Measurements from ENCODE around the gene PCDHGA4. TPM values are rescaled to one million over a fixed set of nuclear protein-coding genes. Genes with fewer than 3 reads are reported as not detected.
A peak's percentile ranks its signal among the peaks of the same experiment; 100 is the strongest.

The PCDHGA4 gene
- polyA plus RNA-seq, 1 experiment, result 4.0 TPM

DNA sequence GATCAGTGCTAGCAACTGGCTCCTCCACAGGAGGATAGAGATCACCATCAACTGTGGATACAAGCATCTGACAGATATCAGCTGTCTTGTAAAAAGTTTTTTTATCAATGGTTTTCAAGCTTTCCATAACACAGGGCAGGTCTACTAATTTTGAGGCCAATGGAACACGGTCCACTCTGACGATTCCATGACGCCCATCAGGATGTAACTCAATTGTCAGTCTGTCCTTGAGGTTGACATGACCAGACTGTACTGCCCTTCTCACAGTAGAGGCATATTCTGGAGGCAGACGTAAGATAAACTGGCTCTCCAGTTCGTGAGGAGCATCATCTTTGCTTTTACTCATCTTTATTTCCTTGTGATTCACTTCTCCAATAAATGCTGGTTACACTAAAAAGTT, 35.1 kb upstream of the PCDHGA4 start:
- H3K36me3 ChIP-seq (ENCODE audit: control insufficient read depth, insufficient read depth, low read length), result peaks cover 2% of the 10 kb centered on the region
- no peaks in the 10 kb centered on the region for H3K27me3 ChIP-seq (ENCODE audit: control insufficient read depth, insufficient read depth, low read length)
- POLR2A ChIA-PET, result interaction anchor here (1.5 kb wide), 1 partner anchor 9 kb away, joined by 4 read pairs; no protein-coding TSS in a partner anchor
- CTCF ChIA-PET, result interaction anchor here (0.8 to 11.7 kb wide), 20 partner anchors 10 to 299 kb away, joined by 3 to 85 read pairs (median 4); partner anchors contain the start of genes DIAPH1, PCDHB9, PCDHGA1 and PCDHGA10
- TF ChIP-seq, protein P1, sequence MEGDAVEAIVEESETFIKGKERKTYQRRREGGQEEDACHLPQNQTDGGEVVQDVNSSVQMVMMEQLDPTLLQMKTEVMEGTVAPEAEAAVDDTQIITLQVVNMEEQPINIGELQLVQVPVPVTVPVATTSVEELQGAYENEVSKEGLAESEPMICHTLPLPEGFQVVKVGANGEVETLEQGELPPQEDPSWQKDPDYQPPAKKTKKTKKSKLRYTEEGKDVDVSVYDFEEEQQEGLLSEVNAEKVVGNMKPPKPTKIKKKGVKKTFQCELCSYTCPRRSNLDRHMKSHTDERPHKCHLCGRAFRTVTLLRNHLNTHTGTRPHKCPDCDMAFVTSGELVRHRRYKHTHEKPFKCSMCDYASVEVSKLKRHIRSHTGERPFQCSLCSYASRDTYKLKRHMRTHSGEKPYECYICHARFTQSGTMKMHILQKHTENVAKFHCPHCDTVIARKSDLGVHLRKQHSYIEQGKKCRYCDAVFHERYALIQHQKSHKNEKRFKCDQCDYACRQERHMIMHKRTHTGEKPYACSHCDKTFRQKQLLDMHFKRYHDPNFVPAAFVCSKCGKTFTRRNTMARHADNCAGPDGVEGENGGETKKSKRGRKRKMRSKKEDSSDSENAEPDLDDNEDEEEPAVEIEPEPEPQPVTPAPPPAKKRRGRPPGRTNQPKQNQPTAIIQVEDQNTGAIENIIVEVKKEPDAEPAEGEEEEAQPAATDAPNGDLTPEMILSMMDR (IDR thresholded peaks at IDR 0.05; ENCODE audit: insufficient read depth, low read depth, low read length), result no peak
- no peak for DNase-seq (ENCODE audit: low read depth)
- peak overlapping the region; percentile 73 for H3K4me3 ChIP-seq (ENCODE audit: low read depth, low read length)

DNA sequence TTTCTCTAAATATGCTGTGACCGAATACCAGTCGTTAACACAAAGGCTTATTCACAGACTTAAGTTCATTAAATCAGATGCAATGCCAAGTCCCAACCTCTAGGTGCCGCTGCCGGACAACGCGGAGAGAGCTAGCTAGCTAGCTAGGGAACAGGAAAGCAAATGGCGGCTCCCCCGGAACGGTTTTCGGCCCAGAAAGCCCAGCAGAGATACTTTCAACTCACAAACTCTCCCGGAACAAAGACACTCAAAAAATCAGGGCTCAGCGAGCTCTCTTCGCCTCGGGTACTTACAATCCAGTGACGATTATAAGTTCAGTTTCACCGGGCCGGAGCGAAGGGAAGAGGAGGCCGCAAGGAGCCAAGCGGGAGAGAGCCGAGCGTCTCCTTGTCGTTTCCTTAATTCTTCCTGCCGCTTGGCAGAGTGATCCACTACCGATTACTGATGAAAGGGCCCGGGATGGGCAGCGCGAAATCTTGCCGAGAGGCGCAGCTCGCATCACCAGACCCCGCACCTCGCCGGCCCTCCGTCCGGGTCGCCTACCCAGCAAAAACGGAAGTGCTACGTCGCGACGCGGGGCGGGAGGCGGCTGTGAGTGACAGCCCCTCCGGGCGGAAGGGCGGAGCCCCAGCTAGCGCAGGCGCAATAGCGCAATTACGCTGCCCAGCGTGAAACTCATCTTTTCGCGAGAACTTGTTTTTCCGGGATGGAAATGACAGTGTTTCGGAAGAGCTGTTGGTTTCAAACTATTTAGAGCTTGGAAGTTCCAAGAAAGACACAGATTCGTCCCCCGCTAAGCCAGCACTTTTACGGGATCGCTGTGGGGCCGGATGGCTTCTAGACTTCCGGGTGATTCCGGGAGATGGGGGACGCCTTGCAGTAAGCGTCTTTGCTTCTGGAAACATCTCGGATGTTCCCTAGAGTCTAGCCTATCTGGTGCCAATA, 34.3 kb upstream of the PCDHGA4 start, which contains the start of gene TAF7:
Gene TAF7, minus strand, starts transcription at position 560 of the 945 bp plus-strand sequence. CDS start 740 bp downstream, outside the sequence.
- ChIA-PET CTCF (interaction anchor here (0.8 to 11.7 kb wide), 25 partner anchors 10 to 298 kb away, joined by 3 to 85 read pairs (median 4); partner anchors contain the start of genes DIAPH1, PCDHB9, PCDHGA1 and PCDHGA10), POLR2A (interaction anchor here (0.5 to 1.5 kb wide), 3 partner anchors 8 to 242 kb away, joined by 3 to 4 read pairs (median 4); partner anchors contain the start of gene PCDHGA1)
- DNase-seq (ENCODE audit: low read depth), result peak; percentile 63
- Histone ChIP-seq H3K36me3 (ENCODE audit: control insufficient read depth, insufficient read depth, low read length) (peaks cover 2% of the 10 kb centered on the region), H3K4me3 (ENCODE audit: low read depth, low read length) (peak within 1 kb of the TSS; percentile 73), H3K27me3 (ENCODE audit: control insufficient read depth, insufficient read depth, low read length) (no peaks in the 10 kb centered on the region)
- TF ChIP-seq, protein P1 (IDR thresholded peaks at IDR 0.05; ENCODE audit: insufficient read depth, low read depth, low read length), result peak; percentile 86

DNA sequence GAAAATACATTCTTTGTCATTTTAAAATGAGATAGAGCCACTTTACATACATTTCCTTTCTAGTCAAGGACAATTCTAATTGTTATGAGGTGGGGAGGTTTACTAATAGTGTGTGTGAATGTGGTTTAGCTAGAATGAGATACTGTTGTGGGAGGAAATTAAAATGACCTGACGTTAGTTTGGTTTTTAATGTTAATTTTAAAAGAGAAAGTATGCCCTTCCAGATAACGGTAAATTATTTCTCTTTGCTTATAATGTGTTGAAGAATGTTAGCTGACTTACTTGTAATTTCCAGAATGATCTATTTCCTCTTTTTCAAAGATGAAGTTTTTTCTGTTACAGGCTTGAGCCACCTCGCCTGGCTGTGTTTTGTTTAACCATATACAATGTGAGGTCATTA, 32.6 kb upstream of the PCDHGA4 start:
- ChIA-PET CTCF (interaction anchor here (1.8 to 11.7 kb wide), 2 partner anchors 9 to 241 kb away, joined by 6 to 85 read pairs; no protein-coding TSS in a partner anchor), POLR2A (no interaction called here)
- Histone ChIP-seq H3K27me3 (ENCODE audit: control insufficient read depth, insufficient read depth, low read length) (no peaks in the 10 kb centered on the region), H3K36me3 (ENCODE audit: control insufficient read depth, insufficient read depth, low read length) (peaks cover 2% of the 10 kb centered on the region), H3K4me3 (ENCODE audit: low read depth, low read length) (no peak overlapping the region)
- no peak for DNase-seq (ENCODE audit: low read depth)
- TF ChIP-seq, protein P1 (IDR thresholded peaks at IDR 0.05; ENCODE audit: insufficient read depth, low read depth, low read length), result no peak

DNA sequence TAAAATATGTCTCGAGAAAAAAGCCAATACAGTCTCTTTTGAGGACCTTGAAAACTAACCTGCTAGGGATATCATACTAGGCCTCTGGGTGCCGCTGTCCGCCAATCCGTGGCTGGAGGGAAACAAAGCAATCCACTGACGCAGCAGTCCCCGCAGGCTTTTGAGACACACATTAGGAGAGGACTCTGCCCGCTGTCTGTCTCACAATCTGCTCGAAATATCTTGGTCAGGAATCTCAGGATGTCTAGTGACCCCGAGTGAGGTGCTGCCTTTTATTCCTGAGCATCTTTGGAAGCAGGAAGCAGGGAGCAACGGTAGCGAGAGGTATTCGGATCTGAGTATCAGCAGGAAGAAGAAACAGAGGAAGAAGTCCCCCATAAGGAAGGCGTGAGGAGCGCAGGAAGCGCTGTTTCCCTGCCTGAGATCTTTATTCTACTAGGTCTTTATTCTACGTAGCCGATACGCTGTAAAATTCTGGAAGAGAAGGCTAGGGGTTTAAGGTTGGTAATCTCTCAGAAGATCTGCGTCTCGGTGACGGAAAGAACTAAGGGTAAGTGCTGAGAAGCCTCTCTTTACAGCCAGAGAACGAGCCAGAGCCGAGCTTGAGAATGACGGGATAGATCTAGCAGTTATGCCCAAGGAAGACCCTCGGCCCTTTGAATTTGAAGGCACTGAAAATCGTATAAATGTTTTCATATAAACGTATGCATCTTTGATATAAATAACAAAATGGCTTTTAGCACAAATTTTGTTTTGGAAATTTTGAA, 28.6 kb upstream of the PCDHGA4 start:
- TF ChIP-seq, protein P1 (IDR thresholded peaks at IDR 0.05; ENCODE audit: insufficient read depth, low read depth, low read length), result peak; percentile 79
- ChIA-PET POLR2A (no interaction called here), CTCF (interaction anchor here (0.6 to 11.7 kb wide), 6 partner anchors 12 to 237 kb away, joined by 3 to 85 read pairs (median 6); partner anchors contain the start of genes PCDHGA10 and PCDHGA2)
- Histone ChIP-seq H3K36me3 (ENCODE audit: control insufficient read depth, insufficient read depth, low read length) (no peaks in the 10 kb centered on the region), H3K27me3 (ENCODE audit: control insufficient read depth, insufficient read depth, low read length) (peaks cover 5% of the 10 kb centered on the region; the same call in 1 of the 2 replicates), H3K4me3 (ENCODE audit: low read depth, low read length) (peak overlapping the region; percentile 29)
- DNase-seq (ENCODE audit: low read depth), result no peak
